ENCODE measurements around the gene NADSYN1. TPM values are rescaled to one million over a fixed set of nuclear protein-coding genes. Genes with fewer than 3 reads are reported as not detected.

Gene NADSYN1
- total RNA-seq, 4 donors from 2014 or later, result 44.0 to 79.1 (median 57.3) TPM

- TF ChIP-seq CTCF (IDR thresholded peaks at IDR 0.05; ENCODE audit: low read depth), result no peak
Observed at GRCh38 chr11:71441251-71441650, 11.8 kb upstream of the NADSYN1 start.

- no peak for TF ChIP-seq CTCF (IDR thresholded peaks at IDR 0.05; ENCODE audit: low read depth)
Observed at GRCh38 chr11:71442123-71442522, 10.9 kb upstream of the NADSYN1 start.

- no peak for TF ChIP-seq CTCF (IDR thresholded peaks at IDR 0.05; ENCODE audit: low read depth)
Observed at GRCh38 chr11:71442880-71443279, 10.1 kb upstream of the NADSYN1 start.

GRCh38 chr11:71443736-71444445 is 9.1 kb upstream of the NADSYN1 start:
- TF ChIP-seq CTCF (IDR thresholded peaks at IDR 0.05; ENCODE audit: low read depth), result no peak

GRCh38 chr11:71444811-71445210 is 8.2 kb upstream of the NADSYN1 start:
- no peak for TF ChIP-seq CTCF (IDR thresholded peaks at IDR 0.05; ENCODE audit: low read depth)

- TF ChIP-seq CTCF (IDR thresholded peaks at IDR 0.05; ENCODE audit: low read depth), result no peak
Observed at GRCh38 chr11:71446150-71446549, 6.9 kb upstream of the NADSYN1 start.

- TF ChIP-seq CTCF (IDR thresholded peaks at IDR 0.05; ENCODE audit: low read depth), result no peak
Observed at GRCh38 chr11:71446942-71447688, 5.9 kb upstream of the NADSYN1 start.
